HepG2 (cell line): Measurements from ENCODE around the gene CACNA2D3.

Experiments
- FOXK1 ChIP-seq: sonication (generic); formaldehyde crosslinking; IDR thresholded peaks from 2 replicates; pipeline ENCODE4 v1.4.0; 2020; ENCODE audit warnings: low read depth, missing genetic modification reagents, borderline replicate concordance
- IRX3 ChIP-seq: sonication (generic); formaldehyde crosslinking; IDR thresholded peaks from 2 replicates; pipeline ENCODE4 v1.8.1; 2023; ENCODE audit warnings: mild to moderate bottlenecking, low read depth, missing genetic modification reagents, borderline replicate concordance
- JUNB ChIP-seq: sonication (generic); formaldehyde crosslinking; IDR thresholded peaks from 2 replicates; pipeline ENCODE4 v1.8.0; 2022; ENCODE audit warnings: missing genetic modification reagents, mild to moderate bottlenecking, borderline replicate concordance
- MAZ ChIP-seq, 2 experiments: sonication (generic) in 1 of 2; formaldehyde crosslinking in 1 of 2; IDR thresholded peaks; 2 replicates each; pipeline versions ENCODE4 v1.5.0 to v1.6.1; 2012 to 2020; ENCODE audit warnings: low read depth in 2 of 2, mild to moderate bottlenecking in 2 of 2, borderline replicate concordance in 1 of 2, improper control_type of control experiment in 1 of 2, low read length in 1 of 2, missing genetic modification reagents in 1 of 2, moderate library complexity in 1 of 2
- TERF1 ChIP-seq: sonication (generic); formaldehyde crosslinking; IDR thresholded peaks from 2 replicates; pipeline ENCODE4 v1.8.0; 2022; ENCODE audit warnings: mild to moderate bottlenecking, missing genetic modification reagents, moderate library complexity
- ZSCAN9 ChIP-seq: IDR thresholded peaks from 2 replicates; pipeline ENCODE4 v1.6.1; 2016; ENCODE audit warnings: borderline replicate concordance
- ZZZ3 ChIP-seq: sonication (generic); formaldehyde crosslinking; IDR thresholded peaks from 2 replicates; pipeline ENCODE4 v1.4.0; 2020; ENCODE audit warnings: missing genetic modification reagents, mild to moderate bottlenecking, borderline replicate concordance
- TF ChIP-seq, protein P1 (sequence below): sonication (generic); formaldehyde crosslinking; IDR thresholded peaks from 2 replicates; pipeline ENCODE4 v1.5.0; 2020; ENCODE audit warnings: mild to moderate bottlenecking, missing genetic modification reagents, moderate library complexity

- no peak for TF ChIP-seq ZSCAN9 (CRISPR knock-in tag)
- TF ChIP-seq IRX3 (CRISPR knock-in tag): no peak
- no peak for TF ChIP-seq MAZ (IDR thresholded peaks at IDR 0.05; ENCODE audit: borderline replicate concordance, low read depth, low read length)
- TF ChIP-seq MAZ (CRISPR knock-in tag; IDR thresholded peaks at IDR 0.05; ENCODE audit: low read depth): no peak
- no peak for TF ChIP-seq ZZZ3 (CRISPR knock-in tag)
- no peak for TF ChIP-seq TERF1
- TF ChIP-seq FOXK1 (CRISPR knock-in tag): no peak
- no peak for TF ChIP-seq JUNB (CRISPR knock-in tag)
- TF ChIP-seq, protein P1, sequence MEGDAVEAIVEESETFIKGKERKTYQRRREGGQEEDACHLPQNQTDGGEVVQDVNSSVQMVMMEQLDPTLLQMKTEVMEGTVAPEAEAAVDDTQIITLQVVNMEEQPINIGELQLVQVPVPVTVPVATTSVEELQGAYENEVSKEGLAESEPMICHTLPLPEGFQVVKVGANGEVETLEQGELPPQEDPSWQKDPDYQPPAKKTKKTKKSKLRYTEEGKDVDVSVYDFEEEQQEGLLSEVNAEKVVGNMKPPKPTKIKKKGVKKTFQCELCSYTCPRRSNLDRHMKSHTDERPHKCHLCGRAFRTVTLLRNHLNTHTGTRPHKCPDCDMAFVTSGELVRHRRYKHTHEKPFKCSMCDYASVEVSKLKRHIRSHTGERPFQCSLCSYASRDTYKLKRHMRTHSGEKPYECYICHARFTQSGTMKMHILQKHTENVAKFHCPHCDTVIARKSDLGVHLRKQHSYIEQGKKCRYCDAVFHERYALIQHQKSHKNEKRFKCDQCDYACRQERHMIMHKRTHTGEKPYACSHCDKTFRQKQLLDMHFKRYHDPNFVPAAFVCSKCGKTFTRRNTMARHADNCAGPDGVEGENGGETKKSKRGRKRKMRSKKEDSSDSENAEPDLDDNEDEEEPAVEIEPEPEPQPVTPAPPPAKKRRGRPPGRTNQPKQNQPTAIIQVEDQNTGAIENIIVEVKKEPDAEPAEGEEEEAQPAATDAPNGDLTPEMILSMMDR: no peak
Observed at GRCh38 chr3:54784021-54784420, 661.7 kb downstream of the CACNA2D3 start.
